PC-3 (cell line): Measurements from ENCODE around the gene ATP8A1. TPM values are rescaled to one million over a fixed set of nuclear protein-coding genes. Genes with fewer than 3 reads are reported as not detected.

ENCODE experiments used
- ATAC-seq: fragments of 200-7000 bp; cut with Tn5 transposase; 2 replicates; pipeline ENCODE4 v1.9.1; 2020; ENCODE audit warnings: mild to moderate bottlenecking, moderate library complexity
- BruUV-seq: library from RNA; stranded (reverse); fragments of 400-500 nt; replicated peaks from 2 replicates; lab custom pipeline; 2021; lab: Mats Ljungman, UMichigan
- CTCF ChIA-PET: fragments of 300-600 bp; sonication (Branson Sonifier 250); formaldehyde crosslinking; loops from one replicate; lab custom pipeline; 2022; ENCODE audit warnings: antibody characterized with exemption; lab: Charles Lee
- POLR2A ChIA-PET: fragments of 300-600 bp; sonication (Branson Sonifier 250); formaldehyde crosslinking; loops from one replicate; lab custom pipeline; 2022; ENCODE audit warnings: antibody characterized with exemption; ENCODE audit not compliant: unreplicated experiment; lab: Charles Lee
- DNase-seq: peaks from one replicate; pipeline ENCODE4 v3.0.0-alpha.2; 2015
- H2AFZ ChIP-seq: fragments of 300-600 bp; sonication (generic); 2 replicates; pipeline ENCODE4 v1.6.0; 2016; ENCODE audit warnings: antibody characterized with exemption, low read length
- H3F3A ChIP-seq: fragments of 300-600 bp; sonication (generic); one replicate; pipeline ENCODE4 v1.6.0; 2017; ENCODE audit warnings: antibody characterized with exemption, low read length, control low read depth, mild to moderate bottlenecking; ENCODE audit not compliant: unreplicated experiment
- H3K27ac ChIP-seq: fragments of 300-600 bp; sonication (generic); 2 replicates; pipeline ENCODE4 v1.5.1; 2016; ENCODE audit warnings: mild to moderate bottlenecking, low read length
- H3K27me3 ChIP-seq: fragments of 300-600 bp; sonication (generic); 2 replicates; pipeline ENCODE4 v1.6.1; 2016; ENCODE audit warnings: low read length, mixed read lengths
- H3K36me3 ChIP-seq: fragments of 300-600 bp; sonication (generic); 2 replicates; pipeline ENCODE4 v1.6.1; 2016; ENCODE audit warnings: low read depth, mixed run types, low read length, mixed read lengths
- H3K4me1 ChIP-seq: fragments of 300-600 bp; sonication (generic); 2 replicates; pipeline ENCODE4 v1.5.1; 2016; ENCODE audit warnings: low read length; ENCODE audit not compliant: insufficient read depth
- H3K4me2 ChIP-seq: fragments of 300-600 bp; sonication (generic); 2 replicates; pipeline ENCODE4 v1.6.0; 2016; ENCODE audit warnings: low read length
- H3K4me3 ChIP-seq: fragments of 300-600 bp; sonication (generic); 2 replicates; pipeline ENCODE4 v1.5.1; 2016; ENCODE audit warnings: mild to moderate bottlenecking, low read length, mixed read lengths
- H3K79me2 ChIP-seq: fragments of 300-600 bp; sonication (generic); 2 replicates; pipeline ENCODE4 v1.6.1; 2017; ENCODE audit warnings: low read length, mixed read lengths
- H3K9ac ChIP-seq: fragments of 300-600 bp; sonication (generic); 2 replicates; pipeline ENCODE4 v1.6.0; 2016; ENCODE audit warnings: mild to moderate bottlenecking, low read length
- H3K9me2 ChIP-seq: fragments of 300-600 bp; sonication (generic); replicated peaks from 2 replicates; pipeline ENCODE4 v1.6.1; 2016; ENCODE audit warnings: mixed run types, low read length, mixed read lengths
- H3K9me3 ChIP-seq: fragments of 300-600 bp; sonication (generic); 2 replicates; pipeline ENCODE4 v1.6.1; 2016; ENCODE audit warnings: low read length, mixed read lengths
- H4K20me1 ChIP-seq: fragments of 300-600 bp; sonication (generic); 2 replicates; pipeline ENCODE4 v1.6.1; 2016; ENCODE audit warnings: low read length, mixed read lengths
- CTCF ChIP-seq: fragments of 300-600 bp; sonication (generic); conservative IDR thresholded peaks from 2 replicates; pipeline ENCODE4 v1.5.1; 2017; ENCODE audit warnings: antibody characterized with exemption, low read depth, mild to moderate bottlenecking, low read length
- EZH2 ChIP-seq: fragments of 300-600 bp; sonication (generic); IDR thresholded peaks from one replicate; pipeline ENCODE4 v1.6.1; 2017; ENCODE audit warnings: antibody characterized with exemption, mild to moderate bottlenecking, low read length; ENCODE audit not compliant: unreplicated experiment
- EZH2phosphoT487 ChIP-seq: fragments of 300-600 bp; sonication (generic); IDR thresholded peaks from 2 replicates; pipeline ENCODE4 v1.6.1; 2018; ENCODE audit warnings: mild to moderate bottlenecking, antibody characterized with exemption, low read length, borderline replicate concordance
- intact Hi-C: fragments of 100-400 bp; cut with micrococcal nuclease; formaldehyde crosslinking; loops from 2 replicates; pipeline ENCODE4 v1.9.0; 2023
- total RNA-seq: library from RNA; depleted of rRNA; stranded (reverse); fragments of >200 nt; gene quantifications from 2 replicates; pipeline ENCODE4 v1.2.3, GENCODE V29; 2014

Gene ATP8A1
- total RNA-seq, 1 experiment from 2014 or later: 3.9 TPM

- no peak overlapping the region for H3K27ac ChIP-seq
- no TSS peak for BruUV-seq
- no peak overlapping the region for H3K4me3 ChIP-seq
- TF ChIP-seq EZH2 (no peak), CTCF (no peak), EZH2phosphoT487 (no peak)
- DNase-seq: peak; percentile 48
- no peaks in the 10 kb centered on the region for H3K36me3 ChIP-seq
- no peaks in the 10 kb centered on the region for H4K20me1 ChIP-seq
- H3K9ac ChIP-seq: no peak overlapping the region
- ChIA-PET POLR2A (no interaction called here), CTCF (no interaction called here)
- no peak overlapping the region for H3K4me2 ChIP-seq
- peak; percentile 49 for ATAC-seq
- no peaks in the 10 kb centered on the region for H3K9me3 ChIP-seq
- no peaks in the 10 kb centered on the region for H3K79me2 ChIP-seq
- H3K9me2 ChIP-seq: no peaks in the 10 kb centered on the region
- H3F3A ChIP-seq: no peaks in the 10 kb centered on the region
- intact Hi-C loops: no loop called here
- no peak overlapping the region for H2AFZ ChIP-seq
- H3K27me3 ChIP-seq: no peaks in the 10 kb centered on the region
- H3K4me1 ChIP-seq: peaks cover 20% of the 10 kb centered on the region
Observed at GRCh38 chr4:42478946-42479345, 178.0 kb downstream of the ATP8A1 start.

- intact Hi-C loops: no loop called here
- DNase-seq: no peak
- ATAC-seq: no peak
- CTCF ChIA-PET: no interaction called here
- Histone ChIP-seq H3K79me2 (no peaks in the 10 kb centered on the region), H3K4me2 (no peak overlapping the region), H3F3A (no peaks in the 10 kb centered on the region), H3K4me3 (no peak overlapping the region), H3K27ac (no peak overlapping the region), H3K9me3 (no peaks in the 10 kb centered on the region), H4K20me1 (no peaks in the 10 kb centered on the region), H2AFZ (no peak overlapping the region), H3K9ac (no peak overlapping the region), H3K9me2 (no peaks in the 10 kb centered on the region), H3K36me3 (no peaks in the 10 kb centered on the region), H3K27me3 (no peaks in the 10 kb centered on the region), H3K4me1 (peaks cover 16% of the 10 kb centered on the region)
- BruUV-seq: no TSS peak
- no peak for TF ChIP-seq EZH2
- POLR2A ChIA-PET: no interaction called here
Observed at GRCh38 chr4:42478509-42478908, 178.4 kb downstream of the ATP8A1 start.

GRCh38 chr4:42474406-42474805 is 182.5 kb downstream of the ATP8A1 start:
- DNase-seq: no peak
- Histone ChIP-seq H3K9me2 (no peaks in the 10 kb centered on the region), H3K4me1 (peaks cover 8% of the 10 kb centered on the region; the same call in 1 of the 2 replicates), H4K20me1 (no peaks in the 10 kb centered on the region), H3F3A (no peaks in the 10 kb centered on the region), H3K36me3 (no peaks in the 10 kb centered on the region), H3K27me3 (no peaks in the 10 kb centered on the region), H3K9me3 (no peaks in the 10 kb centered on the region), H2AFZ (no peak overlapping the region), H3K9ac (no peak overlapping the region), H3K79me2 (no peaks in the 10 kb centered on the region), H3K27ac (no peak overlapping the region), H3K4me2 (no peak overlapping the region), H3K4me3 (no peak overlapping the region)
- no peak for ATAC-seq
- no TSS peak for BruUV-seq
- intact Hi-C loops: no loop called here
- ChIA-PET CTCF (no interaction called here), POLR2A (no interaction called here)
- TF ChIP-seq EZH2phosphoT487 (no peak), CTCF (no peak), EZH2 (no peak)
